Stomach (tissue), 9 donors: Measurements from ENCODE around the gene SPNS1. TPM values are rescaled to one million over a fixed set of nuclear protein-coding genes. Genes with fewer than 3 reads are reported as not detected.

Source experiments
- DNase-seq, 2 donors: peaks; one replicate each; pipeline versions ENCODE4 v3.0.0 to v3.0.0-alpha.2; 2013 to 2019
- H3K27ac ChIP-seq, 5 donors: fragments of 200-600 bp in 4 of 5; sonication (generic) in 4 of 5; one replicate each; pipeline ENCODE4 v1.5.1; 2013 to 2019; ENCODE audit warnings: mild to moderate bottlenecking in 1 of 5, moderate library complexity in 1 of 5
- H3K27me3 ChIP-seq, 3 donors: fragments of 200-600 bp; sonication (generic); one replicate each; pipeline ENCODE4 v1.5.1; 2017 to 2019; ENCODE audit warnings: mixed run types in 1 of 3
- H3K36me3 ChIP-seq, 4 donors: fragments of 200-600 bp; sonication (generic); 1 replicate in 3 of 4; 2 replicates in 1 of 4; pipeline ENCODE4 v1.5.1; 2016 to 2019
- H3K4me1 ChIP-seq, 4 donors: fragments of 200-600 bp; sonication (generic); one replicate each; pipeline ENCODE4 v1.5.1; 2016 to 2019
- H3K4me3 ChIP-seq, 4 donors: fragments of 200-600 bp; sonication (generic) in 3 of 4; one replicate each; pipeline ENCODE4 v1.5.1; 2016 to 2019; ENCODE audit warnings: mild to moderate bottlenecking in 1 of 4
- H3K9me3 ChIP-seq, 4 donors: fragments of 200-600 bp; sonication (generic); one replicate each; pipeline ENCODE4 v1.5.1; 2016 to 2019
- EP300 ChIP-seq: sonication (generic); formaldehyde crosslinking; IDR thresholded peaks from one replicate; pipeline ENCODE4 v1.6.1; 2017; ENCODE audit warnings: antibody characterized with exemption
- POLR2A ChIP-seq, 4 donors: fragments of 450-650 bp; IDR thresholded peaks; one replicate each; pipeline ENCODE4 v1.6.1; 2016; ENCODE audit warnings: antibody characterized with exemption in 4 of 4, control low read depth in 2 of 4, mild to moderate bottlenecking in 1 of 4, moderate library complexity in 1 of 4
- POLR2AphosphoS5 ChIP-seq, 3 donors: sonication (generic); formaldehyde crosslinking; IDR thresholded peaks; one replicate each; pipeline ENCODE4 v1.6.1; 2016; ENCODE audit warnings: antibody characterized with exemption in 3 of 3
- WGBS, 5 donors: extraction: QIAGEN DNeasy Blood & Tissue Kit in 3 of 5; methylation state at CpG; one replicate each; pipeline versions ENCODE4 v1.1.5 to v1.1.7; 2013 to 2018; 5-methylcytosine and 5-hydroxymethylcytosine counted together
- intact Hi-C: fragments of 100-400 bp; cut with DNase I; formaldehyde crosslinking; loops from one replicate; pipeline ENCODE4 v1.15.1; 2023; ENCODE audit warnings: low total_unique reads
- polyA plus RNA-seq, 3 donors: library from polyadenylated mRNA; stranded (reverse); fragments of 200-250 nt; gene quantifications; one replicate each; pipeline ENCODE4 v1.2.3, GENCODE V29; 2013
- total RNA-seq, 5 donors: library from RNA; depleted of rRNA; stranded (reverse); fragments of >200 nt; gene quantifications; one replicate each; pipeline versions ENCODE4 v1.1.0 to v1.2.3, GENCODE V29; 2014 to 2016
- TF ChIP-seq, protein P1 (sequence below), 7 experiments: fragments of 450-650 bp in 4 of 7; fragments of 200-600 bp in 3 of 7; sonication (generic) in 3 of 7; IDR thresholded peaks; one replicate each; pipeline ENCODE4 v1.5.1; 2016 to 2019; ENCODE audit warnings: antibody characterized with exemption in 7 of 7, control low read depth in 2 of 7, mild to moderate bottlenecking in 1 of 7
- donor health status: healthy with polysubstance abuse.
- donor health status: Bipolar disorder and iron deficiency.
- donor health status: healthy.

Gene SPNS1
- total and polyA plus RNA-seq, 8 donors: 6.1 to 48.3 (median 20.3) TPM

GRCh38 chr16:28927815-28928214 is 46.8 kb upstream of the SPNS1 start:
- DNase-seq: no peak
- H3K4me1 ChIP-seq: peaks cover 4 to 25% (median 22%) of the 10 kb centered on the region in 4 donors
- no peaks in the 10 kb centered on the region for H3K36me3 ChIP-seq
- intact Hi-C loops: no loop called here
- no peaks in the 10 kb centered on the region for H3K9me3 ChIP-seq
- H3K27me3 ChIP-seq: no peaks in the 10 kb centered on the region
- no peak overlapping the region for H3K27ac ChIP-seq
- no peak for TF ChIP-seq EP300
- TF ChIP-seq POLR2A (IDR thresholded peaks at IDR 0.05): no peak
- no peak overlapping the region for H3K4me3 ChIP-seq
- WGBS, 5 donors: 79 to 95% (median 82%) methylated on average over 1 of the region's 1 CpG

DNA sequence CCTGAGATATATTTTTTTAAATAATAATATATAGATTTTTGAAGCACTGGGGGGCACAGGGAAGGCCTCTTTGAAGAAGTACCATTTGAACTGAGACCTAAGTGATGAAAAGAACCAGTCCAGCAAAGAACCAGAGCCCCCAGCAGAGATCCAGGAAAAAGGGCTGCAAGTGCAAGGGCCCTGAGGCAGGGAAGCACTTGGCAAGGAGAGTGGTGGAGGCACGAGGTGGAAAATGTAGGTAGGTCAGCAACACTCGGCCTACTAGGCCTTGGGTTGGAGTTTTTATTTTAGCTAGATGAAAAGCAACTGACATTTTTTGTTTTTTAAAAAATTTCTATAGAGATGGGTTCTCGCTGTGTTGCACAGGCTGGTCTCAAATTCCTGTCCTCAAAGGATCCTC is 44.4 kb upstream of the SPNS1 start:
- 84 to 92% (median 88%) methylated on average over 3 of the region's 3 CpGs for WGBS, 5 donors
- TF ChIP-seq POLR2A (IDR thresholded peaks at IDR 0.05): no peak
- TF ChIP-seq EP300: no peak
- TF ChIP-seq POLR2AphosphoS5 (IDR thresholded peaks at IDR 0.05): no peak
- TF ChIP-seq, protein P1, sequence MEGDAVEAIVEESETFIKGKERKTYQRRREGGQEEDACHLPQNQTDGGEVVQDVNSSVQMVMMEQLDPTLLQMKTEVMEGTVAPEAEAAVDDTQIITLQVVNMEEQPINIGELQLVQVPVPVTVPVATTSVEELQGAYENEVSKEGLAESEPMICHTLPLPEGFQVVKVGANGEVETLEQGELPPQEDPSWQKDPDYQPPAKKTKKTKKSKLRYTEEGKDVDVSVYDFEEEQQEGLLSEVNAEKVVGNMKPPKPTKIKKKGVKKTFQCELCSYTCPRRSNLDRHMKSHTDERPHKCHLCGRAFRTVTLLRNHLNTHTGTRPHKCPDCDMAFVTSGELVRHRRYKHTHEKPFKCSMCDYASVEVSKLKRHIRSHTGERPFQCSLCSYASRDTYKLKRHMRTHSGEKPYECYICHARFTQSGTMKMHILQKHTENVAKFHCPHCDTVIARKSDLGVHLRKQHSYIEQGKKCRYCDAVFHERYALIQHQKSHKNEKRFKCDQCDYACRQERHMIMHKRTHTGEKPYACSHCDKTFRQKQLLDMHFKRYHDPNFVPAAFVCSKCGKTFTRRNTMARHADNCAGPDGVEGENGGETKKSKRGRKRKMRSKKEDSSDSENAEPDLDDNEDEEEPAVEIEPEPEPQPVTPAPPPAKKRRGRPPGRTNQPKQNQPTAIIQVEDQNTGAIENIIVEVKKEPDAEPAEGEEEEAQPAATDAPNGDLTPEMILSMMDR (IDR thresholded peaks at IDR 0.05): no peak
- Histone ChIP-seq H3K27me3 (no peaks in the 10 kb centered on the region), H3K36me3 (no peaks in the 10 kb centered on the region), H3K27ac (no peak overlapping the region), H3K4me1 (peaks cover 0 to 8% (median 3%) of the 10 kb centered on the region in 4 donors), H3K9me3 (no peaks in the 10 kb centered on the region), H3K4me3 (no peak overlapping the region)
- no peak for DNase-seq
- intact Hi-C loops: loop anchor here (10.0 kb wide), 1 partner anchor 45 kb away; no protein-coding TSS in a partner anchor

DNA sequence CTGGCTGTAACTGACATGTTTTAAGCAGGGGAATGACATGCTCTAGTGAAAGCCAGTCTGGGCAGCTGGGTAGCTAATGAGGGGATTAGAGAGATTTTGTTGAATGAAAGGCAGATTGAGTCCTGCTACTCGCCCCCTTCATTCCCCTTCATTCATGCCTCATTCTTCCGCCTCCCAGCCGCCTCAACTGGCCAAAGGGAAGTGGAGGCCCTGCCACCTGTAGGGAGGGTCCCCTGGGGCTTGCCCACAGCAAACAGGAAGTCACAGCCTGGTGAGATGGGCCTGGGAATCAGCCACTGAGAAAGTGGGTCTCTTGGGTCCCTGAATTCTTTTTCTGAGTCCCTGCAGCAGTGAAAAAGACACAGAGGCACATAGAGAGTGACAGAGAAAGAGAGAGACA is 43.9 kb upstream of the SPNS1 start:
- Histone ChIP-seq H3K36me3 (no peaks in the 10 kb centered on the region), H3K4me3 (no peak overlapping the region), H3K4me1 (peaks cover 0 to 7% (median 3%) of the 10 kb centered on the region in 4 donors), H3K9me3 (no peaks in the 10 kb centered on the region), H3K27me3 (no peaks in the 10 kb centered on the region), H3K27ac (no peak overlapping the region)
- TF ChIP-seq EP300: no peak
- no peak for TF ChIP-seq POLR2A (IDR thresholded peaks at IDR 0.05)
- TF ChIP-seq, protein P1 (IDR thresholded peaks at IDR 0.05): no peak
- intact Hi-C loops: loop anchor here (10.0 kb wide), 1 partner anchor 46 kb away; no protein-coding TSS in a partner anchor
- 63 to 87% (median 78%) methylated on average over 3 of the region's 3 CpGs for WGBS, 5 donors
- no peak for DNase-seq

DNA sequence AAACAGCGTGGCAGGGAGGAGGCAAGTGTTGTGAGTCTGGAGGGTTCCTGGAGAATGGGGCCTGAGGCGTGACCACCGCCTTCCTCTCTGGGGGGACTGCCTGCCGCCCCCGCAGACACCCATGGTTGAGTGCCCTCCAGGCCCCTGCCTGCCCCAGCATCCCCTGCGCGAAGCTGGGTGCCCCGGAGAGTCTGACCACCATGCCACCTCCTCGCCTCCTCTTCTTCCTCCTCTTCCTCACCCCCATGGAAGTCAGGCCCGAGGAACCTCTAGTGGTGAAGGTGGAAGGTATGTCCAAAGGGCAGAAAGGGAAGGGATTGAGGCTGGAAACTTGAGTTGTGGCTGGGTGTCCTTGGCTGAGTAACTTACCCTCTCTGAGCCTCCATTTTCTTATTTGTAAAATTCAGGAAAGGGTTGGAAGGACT is 42.8 kb upstream of the SPNS1 start, which contains the start of gene CD19:
CD19 (plus strand) TSS at position 171 of the 425 bp plus-strand sequence; CDS start at position 201, 30 bp downstream.
- H3K36me3 ChIP-seq: no peaks in the 10 kb centered on the region
- intact Hi-C loops: loop anchor here (10.0 kb wide), 1 partner anchor 47 kb away; no protein-coding TSS in a partner anchor
- H3K27me3 ChIP-seq: no peaks in the 10 kb centered on the region
- peak within 1 kb of the TSS in 1 of 4 donors; percentile 16 for H3K4me3 ChIP-seq
- no peak for DNase-seq
- no peak within 1 kb of the TSS for H3K27ac ChIP-seq
- H3K4me1 ChIP-seq: peaks cover 4 to 14% (median 10%) of the 10 kb centered on the region in 4 donors
- 84 to 93% (median 91%) methylated on average over 10 of the region's 10 CpGs for WGBS, 5 donors
- TF ChIP-seq POLR2AphosphoS5 (IDR thresholded peaks at IDR 0.05): no peak
- TF ChIP-seq POLR2A (IDR thresholded peaks at IDR 0.05): no peak
- TF ChIP-seq EP300: no peak
- TF ChIP-seq, protein P1 (IDR thresholded peaks at IDR 0.05): no peak
- H3K9me3 ChIP-seq: no peaks in the 10 kb centered on the region
